Measurements from ENCODE around the gene TMEM140.

DNA sequence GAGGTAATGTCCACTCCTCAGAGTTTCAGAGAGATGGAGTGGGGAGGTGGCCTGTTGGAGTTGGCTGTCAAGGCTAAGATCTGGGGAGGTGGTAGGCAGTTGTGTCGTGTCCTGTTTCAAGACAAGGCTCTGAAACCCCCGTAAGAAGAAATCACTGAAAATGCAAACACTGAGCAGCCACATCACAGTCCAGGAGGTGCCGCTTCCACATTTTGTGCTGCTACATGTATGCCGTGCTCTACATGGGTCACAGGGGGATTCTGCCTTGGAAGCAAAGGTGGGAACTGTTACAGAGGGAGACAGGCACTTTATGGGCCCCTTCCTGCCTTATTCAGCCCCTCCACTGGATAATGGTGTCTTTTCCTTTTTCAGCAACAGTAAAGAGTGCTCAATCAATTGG is 51.6 kb downstream of the TMEM140 start:
- TF ChIP-seq, protein P1, sequence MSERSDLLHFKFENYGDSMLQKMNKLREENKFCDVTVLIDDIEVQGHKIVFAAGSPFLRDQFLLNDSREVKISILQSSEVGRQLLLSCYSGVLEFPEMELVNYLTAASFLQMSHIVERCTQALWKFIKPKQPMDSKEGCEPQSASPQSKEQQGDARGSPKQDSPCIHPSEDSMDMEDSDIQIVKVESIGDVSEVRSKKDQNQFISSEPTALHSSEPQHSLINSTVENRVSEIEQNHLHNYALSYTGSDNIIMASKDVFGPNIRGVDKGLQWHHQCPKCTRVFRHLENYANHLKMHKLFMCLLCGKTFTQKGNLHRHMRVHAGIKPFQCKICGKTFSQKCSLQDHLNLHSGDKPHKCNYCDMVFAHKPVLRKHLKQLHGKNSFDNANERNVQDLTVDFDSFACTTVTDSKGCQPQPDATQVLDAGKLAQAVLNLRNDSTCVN (CRISPR knock-in tag; IDR thresholded peaks at IDR 0.05) = no peak
- TF ChIP-seq, protein P2, sequence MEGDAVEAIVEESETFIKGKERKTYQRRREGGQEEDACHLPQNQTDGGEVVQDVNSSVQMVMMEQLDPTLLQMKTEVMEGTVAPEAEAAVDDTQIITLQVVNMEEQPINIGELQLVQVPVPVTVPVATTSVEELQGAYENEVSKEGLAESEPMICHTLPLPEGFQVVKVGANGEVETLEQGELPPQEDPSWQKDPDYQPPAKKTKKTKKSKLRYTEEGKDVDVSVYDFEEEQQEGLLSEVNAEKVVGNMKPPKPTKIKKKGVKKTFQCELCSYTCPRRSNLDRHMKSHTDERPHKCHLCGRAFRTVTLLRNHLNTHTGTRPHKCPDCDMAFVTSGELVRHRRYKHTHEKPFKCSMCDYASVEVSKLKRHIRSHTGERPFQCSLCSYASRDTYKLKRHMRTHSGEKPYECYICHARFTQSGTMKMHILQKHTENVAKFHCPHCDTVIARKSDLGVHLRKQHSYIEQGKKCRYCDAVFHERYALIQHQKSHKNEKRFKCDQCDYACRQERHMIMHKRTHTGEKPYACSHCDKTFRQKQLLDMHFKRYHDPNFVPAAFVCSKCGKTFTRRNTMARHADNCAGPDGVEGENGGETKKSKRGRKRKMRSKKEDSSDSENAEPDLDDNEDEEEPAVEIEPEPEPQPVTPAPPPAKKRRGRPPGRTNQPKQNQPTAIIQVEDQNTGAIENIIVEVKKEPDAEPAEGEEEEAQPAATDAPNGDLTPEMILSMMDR (IDR thresholded peaks at IDR 0.05 in 2 of 3, conservative IDR thresholded peaks at IDR 0.05 in 1 of 3; ENCODE audit: insufficient read depth in 2 of 3, low read depth in 1 of 3, low read length in 3 of 3) = no peak

Data from K562 (cell line).